ENCODE data around the gene PXMP4.

GRCh38 chr20:33670715-33671499 lies 49.2 kb downstream of the PXMP4 start:
- TF ChIP-seq POLR2A (IDR thresholded peaks at IDR 0.05) (no peak), CTCF (IDR thresholded peaks at IDR 0.05) (no peak), POLR2AphosphoS5 (IDR thresholded peaks at IDR 0.05; ENCODE audit: insufficient read depth in 1 of 2, low read depth in 1 of 2) (no peak)

Measured in vagina (tissue), 2 donors.